ENCODE data around the gene RAE1. TPM values are rescaled to one million over a fixed set of nuclear protein-coding genes. Genes with fewer than 3 reads are reported as not detected.

Gene RAE1
- total RNA-seq, 1 experiment from 2014 or later: 53.1 TPM

- no CpG with 5 or more reads among the region's 9 CpGs for WGBS (ENCODE audit: extremely low coverage, insufficient read length, low lambda C conversion rate)
- Mint-ChIP-seq H3K36me3 (ENCODE audit: insufficient read depth in 1 of 3, low read depth in 3 of 3) (peaks cover 21 to 36% (median 32%) of the 10 kb centered on the region in 3 experiments), H3K4me1 (peaks cover 8% of the 10 kb centered on the region in 2 experiments), H3K27me3 (ENCODE audit: low read depth) (peaks cover 4% of the 10 kb centered on the region), H3K9me3 (peaks cover 0 to 3% of the 10 kb centered on the region in 2 experiments; a peak in 1 of 5 replicates), H3K27ac (no peak overlapping the region), H3K4me3 (peak overlapping the region; percentile 18 to 36; a peak in 1 of 5 replicates)
- H4K91ac ChIP-seq (ENCODE audit: insufficient read length, low read depth, low read length): no peak overlapping the region
- H3K18ac ChIP-seq (ENCODE audit: insufficient read length, low read depth, low read length): no peak overlapping the region
- H3K4me1 ChIP-seq (ENCODE audit: insufficient read depth, low read length): no peaks in the 10 kb centered on the region
- H2AFZ ChIP-seq (ENCODE audit: low read length): no peak overlapping the region
- no peak overlapping the region for H3T11ph ChIP-seq (ENCODE audit: low read length)
- no peak overlapping the region for H2BK12ac ChIP-seq (ENCODE audit: insufficient read length, low read depth, low read length)
- H3K9ac ChIP-seq (ENCODE audit: extremely low read depth, insufficient read length, low read length): no peak overlapping the region
- no peak for DNase-seq
- no peak overlapping the region for H2BK120ac ChIP-seq (ENCODE audit: low read depth, low read length, poor library complexity, severe bottlenecking)
- H4K8ac ChIP-seq (replicated peaks; ENCODE audit: insufficient read length, low read depth, low read length): no peak overlapping the region
- peaks cover 6% of the 10 kb centered on the region for H3K79me1 ChIP-seq (ENCODE audit: insufficient read depth, low read depth, low read length, poor library complexity, severe bottlenecking)
- no peak for TF ChIP-seq CTCF (conservative IDR thresholded peaks at IDR 0.05)
- no peak overlapping the region for H2BK15ac ChIP-seq (ENCODE audit: low read depth, low read length)
- no peak overlapping the region for H2BK5ac ChIP-seq (ENCODE audit: insufficient read length, low read length)
- no peak overlapping the region for H3K56ac ChIP-seq (ENCODE audit: insufficient read length, low read depth, low read length)
- H3K79me2 ChIP-seq (ENCODE audit: insufficient read depth, low read length): peaks cover 20% of the 10 kb centered on the region; the same call in 1 of the 2 replicates
- H3K9me3 ChIP-seq (ENCODE audit: control insufficient read depth, low read depth, low read length): no peaks in the 10 kb centered on the region
- no peak overlapping the region for H3K27ac ChIP-seq (ENCODE audit: insufficient read length, low read depth, low read length)
- H4K5ac ChIP-seq (ENCODE audit: insufficient read length, low read depth, low read length): no peak overlapping the region
- no peak overlapping the region for H2BK20ac ChIP-seq (ENCODE audit: low read depth, low read length, poor library complexity, severe bottlenecking)
- no peak overlapping the region for H2AK5ac ChIP-seq (ENCODE audit: insufficient read length, low read length)
- H3K14ac ChIP-seq (ENCODE audit: insufficient read depth, low read length): no peak overlapping the region
- no peak overlapping the region for H3K4ac ChIP-seq (ENCODE audit: low read depth, low read length)
- peaks cover 5% of the 10 kb centered on the region for H3K23me2 ChIP-seq (ENCODE audit: insufficient read length, low read depth, low read length, poor library complexity, severe bottlenecking)
- H4K20me1 ChIP-seq (ENCODE audit: control insufficient read depth, insufficient read depth, insufficient read length): no peaks in the 10 kb centered on the region
- H3K23ac ChIP-seq (ENCODE audit: insufficient read length, low read depth, low read length): no peak overlapping the region
- no peak overlapping the region for H3K4me2 ChIP-seq (ENCODE audit: insufficient read depth, insufficient read length, low read length)
- H3K27me3 ChIP-seq (ENCODE audit: insufficient read depth, low read length): no peaks in the 10 kb centered on the region
Observed at GRCh38 chr20:57353351-57353750, 2.3 kb downstream of the RAE1 start.
